ENCODE measurements around the gene BEND5.

DNA sequence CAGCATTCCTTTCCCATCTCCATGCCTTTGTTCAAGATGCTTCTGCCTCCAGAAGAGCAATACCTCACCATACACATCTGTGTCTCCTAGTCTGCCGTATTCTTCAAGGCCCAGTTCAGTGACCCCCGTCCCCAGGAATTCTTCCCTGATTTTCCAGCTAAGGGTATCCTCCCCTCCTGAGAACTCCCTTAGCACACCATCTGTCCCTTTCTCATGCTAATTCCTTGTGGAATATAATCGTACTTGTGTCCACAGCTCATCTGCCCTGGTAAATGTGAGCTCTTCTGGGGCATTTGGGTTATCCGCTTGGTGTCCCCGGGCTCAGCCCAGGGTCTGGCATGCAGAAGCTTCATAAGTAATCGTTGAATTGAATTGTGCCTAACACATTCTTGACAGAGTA is 40.9 kb downstream of the BEND5 start:
- TF ChIP-seq POLR2A (IDR thresholded peaks at IDR 0.05; ENCODE audit: low read depth) (no peak), EP300 (IDR thresholded peaks at IDR 0.05) (no peak)
- TF ChIP-seq, protein P1, sequence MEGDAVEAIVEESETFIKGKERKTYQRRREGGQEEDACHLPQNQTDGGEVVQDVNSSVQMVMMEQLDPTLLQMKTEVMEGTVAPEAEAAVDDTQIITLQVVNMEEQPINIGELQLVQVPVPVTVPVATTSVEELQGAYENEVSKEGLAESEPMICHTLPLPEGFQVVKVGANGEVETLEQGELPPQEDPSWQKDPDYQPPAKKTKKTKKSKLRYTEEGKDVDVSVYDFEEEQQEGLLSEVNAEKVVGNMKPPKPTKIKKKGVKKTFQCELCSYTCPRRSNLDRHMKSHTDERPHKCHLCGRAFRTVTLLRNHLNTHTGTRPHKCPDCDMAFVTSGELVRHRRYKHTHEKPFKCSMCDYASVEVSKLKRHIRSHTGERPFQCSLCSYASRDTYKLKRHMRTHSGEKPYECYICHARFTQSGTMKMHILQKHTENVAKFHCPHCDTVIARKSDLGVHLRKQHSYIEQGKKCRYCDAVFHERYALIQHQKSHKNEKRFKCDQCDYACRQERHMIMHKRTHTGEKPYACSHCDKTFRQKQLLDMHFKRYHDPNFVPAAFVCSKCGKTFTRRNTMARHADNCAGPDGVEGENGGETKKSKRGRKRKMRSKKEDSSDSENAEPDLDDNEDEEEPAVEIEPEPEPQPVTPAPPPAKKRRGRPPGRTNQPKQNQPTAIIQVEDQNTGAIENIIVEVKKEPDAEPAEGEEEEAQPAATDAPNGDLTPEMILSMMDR (IDR thresholded peaks at IDR 0.05), result no peak

Measured in esophagus muscularis mucosa (tissue), 4 donors.